Neural progenitor cell (in vitro differentiated cells): Measurements from ENCODE around the gene CELA1. TPM values are rescaled to one million over a fixed set of nuclear protein-coding genes. Genes with fewer than 3 reads are reported as not detected.

Experiments
- DNase-seq: peaks from one replicate; pipeline ENCODE4 v3.0.0-alpha.2; 2016; ENCODE audit warnings: low spot score
- H2AFZ ChIP-seq: fragments of 200-600 bp; sonication (generic); replicated peaks from 2 replicates; pipeline ENCODE4 v1.6.1; 2016; ENCODE audit warnings: antibody characterized with exemption
- H3F3A ChIP-seq: fragments of 200-600 bp; sonication (generic); 2 replicates; pipeline ENCODE4 v1.6.1; 2016; ENCODE audit warnings: antibody characterized with exemption, low read depth
- H3K27ac ChIP-seq: fragments of 200-600 bp; sonication (generic); 2 replicates; pipeline ENCODE4 v1.5.1; 2016; ENCODE audit warnings: mild to moderate bottlenecking
- H3K27me3 ChIP-seq: fragments of 200-600 bp; sonication (generic); 2 replicates; pipeline ENCODE4 v1.6.1; 2016; ENCODE audit warnings: mild to moderate bottlenecking, moderate library complexity
- H3K36me3 ChIP-seq: fragments of 200-600 bp; sonication (generic); 2 replicates; pipeline ENCODE4 v1.5.1; 2016
- H3K4me1 ChIP-seq: fragments of 200-600 bp; sonication (generic); 2 replicates; pipeline ENCODE4 v1.6.1; 2016; ENCODE audit warnings: mixed run types
- H3K4me2 ChIP-seq: fragments of 200-600 bp; sonication (generic); 2 replicates; pipeline ENCODE4 v1.6.1; 2016
- H3K4me3 ChIP-seq: fragments of 200-600 bp; sonication (generic); 2 replicates; pipeline ENCODE4 v1.5.1; 2016
- H3K79me2 ChIP-seq: fragments of 200-600 bp; sonication (generic); 2 replicates; pipeline ENCODE4 v1.6.1; 2016; ENCODE audit warnings: low read depth
- H3K9ac ChIP-seq: fragments of 200-600 bp; sonication (generic); 2 replicates; pipeline ENCODE4 v1.6.1; 2016
- H3K9me3 ChIP-seq: fragments of 200-600 bp; sonication (generic); 2 replicates; pipeline ENCODE4 v1.5.1; 2016; ENCODE audit warnings: low read depth
- H4K20me1 ChIP-seq: fragments of 200-600 bp; sonication (generic); 2 replicates; pipeline ENCODE4 v1.6.1; 2016; ENCODE audit warnings: low read depth
- H3K27ac Mint-ChIP-seq: 3 replicates; pipeline ENCODE4 v1.8.0; 2021; ENCODE audit warnings: mixed read lengths
- H3K27me3 Mint-ChIP-seq: 2 replicates; pipeline ENCODE4 v1.8.0; 2022; ENCODE audit warnings: low read depth, mild to moderate bottlenecking, inconsistent platforms, moderate library complexity, mixed read lengths; ENCODE audit not compliant: insufficient read depth
- H3K36me3 Mint-ChIP-seq: 3 replicates; pipeline ENCODE4 v1.8.0; 2021; ENCODE audit warnings: mixed read lengths
- H3K4me1 Mint-ChIP-seq: 3 replicates; pipeline ENCODE4 v1.8.0; 2021; ENCODE audit warnings: mixed read lengths
- H3K4me3 Mint-ChIP-seq: 3 replicates; pipeline ENCODE4 v1.8.0; 2021; ENCODE audit warnings: mild to moderate bottlenecking, moderate library complexity, mixed read lengths
- H3K9me3 Mint-ChIP-seq: 3 replicates; pipeline ENCODE4 v1.8.0; 2020; ENCODE audit warnings: mixed read lengths
- CTCF ChIP-seq: fragments of 200-600 bp; sonication (generic); IDR thresholded peaks from 2 replicates; pipeline ENCODE4 v1.5.1; 2017; ENCODE audit warnings: antibody characterized with exemption, mild to moderate bottlenecking
- EZH2 ChIP-seq: fragments of 200-600 bp; sonication (generic); IDR thresholded peaks from 2 replicates; pipeline ENCODE4 v1.6.1; 2017; ENCODE audit warnings: antibody characterized with exemption, mild to moderate bottlenecking, moderate library complexity
- EZH2phosphoT487 ChIP-seq: fragments of 200-600 bp; sonication (generic); IDR thresholded peaks from 2 replicates; pipeline ENCODE4 v1.6.1; 2017; ENCODE audit warnings: antibody characterized with exemption
- total RNA-seq: library from RNA; depleted of rRNA; stranded (reverse); fragments of >200 nt; gene quantifications from 2 replicates; pipeline ENCODE4 v1.2.3, GENCODE V29; 2015; ENCODE audit warnings: low replicate concordance

The CELA1 gene
- total RNA-seq, 1 donor from 2014 or later: not detected

GRCh38 chr12:51392556-51393237 is 46.2 kb upstream of the CELA1 start:
- H3K36me3 Mint-ChIP-seq: peaks cover 2% of the 10 kb centered on the region
- H3K4me2 ChIP-seq: peak overlapping the region; percentile 92
- H3K4me3 ChIP-seq: peak overlapping the region; percentile 64

GRCh38 chr12:51391283-51392123 is 45.0 kb upstream of the CELA1 start, which contains the start of gene GALNT6:
Gene GALNT6, minus strand, starts transcription at chr12:51391406. Its CDS starts 11,625 bp downstream, at chr12:51379781.
- peak; percentile 67 for DNase-seq
- peaks cover 54% of the 10 kb centered on the region for H3K27me3 Mint-ChIP-seq
- TF ChIP-seq CTCF (no peak), EZH2phosphoT487 (no peak), EZH2 (no peak)
- H2AFZ ChIP-seq: peak within 1 kb of the TSS; percentile 77
- H3F3A ChIP-seq: peaks cover 16% of the 10 kb centered on the region
- H3K27ac ChIP-seq: no peak within 1 kb of the TSS
- peak within 1 kb of the TSS; percentile 88 for H3K4me3 Mint-ChIP-seq
- no peak within 1 kb of the TSS for H3K9ac ChIP-seq
- H3K4me3 ChIP-seq: peak within 1 kb of the TSS; percentile 64
- peak within 1 kb of the TSS; percentile 92 for H3K4me2 ChIP-seq
- no peaks in the 10 kb centered on the region for H3K9me3 ChIP-seq
- peaks cover 81% of the 10 kb centered on the region for H3K27me3 ChIP-seq
- H3K4me1 Mint-ChIP-seq: peaks cover 38% of the 10 kb centered on the region
- H3K4me1 ChIP-seq: no peaks in the 10 kb centered on the region
- no peaks in the 10 kb centered on the region for H3K36me3 ChIP-seq
- no peak within 1 kb of the TSS for H3K27ac Mint-ChIP-seq
- H4K20me1 ChIP-seq: peaks cover 5% of the 10 kb centered on the region
- no peaks in the 10 kb centered on the region for H3K79me2 ChIP-seq
- no peaks in the 10 kb centered on the region for H3K9me3 Mint-ChIP-seq
- peaks cover 2% of the 10 kb centered on the region for H3K36me3 Mint-ChIP-seq

More at GRCh38 chr12:51392556-51393237, 46.2 kb upstream of the CELA1 start:
- Histone ChIP-seq H3K27ac (no peak overlapping the region), H3K36me3 (no peaks in the 10 kb centered on the region), H3K27me3 (peaks cover 74% of the 10 kb centered on the region), H3K4me1 (no peaks in the 10 kb centered on the region), H2AFZ (no peak overlapping the region), H3K79me2 (no peaks in the 10 kb centered on the region), H3F3A (peaks cover 16% of the 10 kb centered on the region), H3K9me3 (no peaks in the 10 kb centered on the region), H3K9ac (no peak overlapping the region), H4K20me1 (peaks cover 5% of the 10 kb centered on the region)
- Mint-ChIP-seq H3K4me1 (peaks cover 33% of the 10 kb centered on the region), H3K9me3 (no peaks in the 10 kb centered on the region), H3K4me3 (peak overlapping the region; percentile 82), H3K27ac (no peak overlapping the region), H3K27me3 (peaks cover 51% of the 10 kb centered on the region)
- DNase-seq: peak; percentile 71
- TF ChIP-seq EZH2: peak; percentile 65
- TF ChIP-seq CTCF: no peak

- no peak overlapping the region for H3K9ac ChIP-seq
- Mint-ChIP-seq H3K27me3 (peaks cover 54% of the 10 kb centered on the region), H3K36me3 (peaks cover 2% of the 10 kb centered on the region), H3K9me3 (no peaks in the 10 kb centered on the region), H3K4me1 (peaks cover 41% of the 10 kb centered on the region), H3K27ac (no peak overlapping the region), H3K4me3 (peak overlapping the region; percentile 88)
- peak overlapping the region; percentile 64 for H3K4me3 ChIP-seq
- no peak overlapping the region for H3K27ac ChIP-seq
- H4K20me1 ChIP-seq: peaks cover 5% of the 10 kb centered on the region
- H3K36me3 ChIP-seq: no peaks in the 10 kb centered on the region
- peak overlapping the region; percentile 77 for H2AFZ ChIP-seq
- no peak for DNase-seq
- no peaks in the 10 kb centered on the region for H3K9me3 ChIP-seq
- peaks cover 16% of the 10 kb centered on the region for H3F3A ChIP-seq
- peaks cover 81% of the 10 kb centered on the region for H3K27me3 ChIP-seq
- H3K4me2 ChIP-seq: peak overlapping the region; percentile 92
- no peaks in the 10 kb centered on the region for H3K79me2 ChIP-seq
- H3K4me1 ChIP-seq: no peaks in the 10 kb centered on the region
- TF ChIP-seq EZH2 (no peak), EZH2phosphoT487 (no peak), CTCF (no peak)
Observed at GRCh38 chr12:51390891-51391282, 44.4 kb upstream of the CELA1 start.
